ENCODE measurements around the gene RPL3.

RPL3 gene

DNA sequence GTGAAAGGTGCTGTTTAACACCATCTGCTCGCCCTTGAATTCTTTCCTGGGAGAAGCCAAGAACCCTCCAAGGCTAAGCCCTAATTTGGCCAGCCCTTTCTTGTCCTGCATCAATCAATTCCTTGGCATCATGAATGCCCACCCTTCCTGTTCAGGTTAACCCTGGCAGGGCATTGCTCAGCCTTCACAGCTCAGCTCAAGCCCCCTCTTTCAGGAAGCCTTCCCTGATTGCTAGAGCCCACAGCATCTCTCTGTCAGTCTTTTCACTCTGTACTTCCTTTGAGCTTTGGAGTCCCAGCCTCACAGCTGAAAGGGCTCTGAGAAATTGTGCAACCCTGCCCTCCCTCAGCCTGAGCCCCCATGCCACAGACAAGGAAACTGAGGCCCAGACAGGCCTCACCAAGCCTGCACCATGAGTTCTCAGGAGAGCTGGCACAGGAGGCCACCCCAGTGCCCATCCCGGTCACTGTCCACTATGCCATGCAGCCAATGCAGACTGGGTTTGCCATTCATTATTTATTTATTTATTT lies 16.9 kb downstream of the RPL3 start:
- Histone ChIP-seq H3K36me3 (ENCODE audit: insufficient read depth, low read depth, low read length) (peaks cover 14% of the 10 kb centered on the region; the same call in 1 of the 2 replicates), H3K27ac (ENCODE audit: low read length) (no peak overlapping the region), H3K27me3 (ENCODE audit: insufficient read depth, low read length) (no peaks in the 10 kb centered on the region), H3K4me3 (ENCODE audit: low read length) (no peak overlapping the region), H3K9me3 (ENCODE audit: insufficient read depth, low read depth, low read length) (no peaks in the 10 kb centered on the region), H3K9ac (ENCODE audit: low read depth, low read length) (no peak overlapping the region), H3K4me1 (ENCODE audit: insufficient read depth, low read length) (peaks cover 10% of the 10 kb centered on the region; the same call in 1 of the 2 replicates)

DNA sequence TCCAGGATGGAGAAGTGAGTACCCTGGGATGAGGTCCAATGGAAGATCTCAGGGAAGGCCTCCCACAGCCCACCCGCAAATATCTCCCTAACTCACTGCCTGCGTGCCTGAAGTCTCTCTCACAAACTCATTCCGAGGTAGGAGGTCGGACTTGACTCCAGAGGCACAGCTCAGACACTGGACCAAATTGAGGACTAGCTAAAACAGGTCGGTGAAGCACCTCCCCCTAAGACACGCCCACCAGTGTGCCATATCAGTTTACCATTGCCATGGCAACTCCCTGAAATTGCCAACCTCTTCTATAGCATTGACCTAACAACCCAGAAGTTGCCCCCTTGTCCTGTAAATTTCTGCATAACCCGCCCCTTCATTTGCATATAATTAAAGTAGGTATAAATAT lies 17.5 kb downstream of the RPL3 start:
- no peaks in the 10 kb centered on the region for H3K9me3 ChIP-seq (ENCODE audit: insufficient read depth, low read depth, low read length)

DNA sequence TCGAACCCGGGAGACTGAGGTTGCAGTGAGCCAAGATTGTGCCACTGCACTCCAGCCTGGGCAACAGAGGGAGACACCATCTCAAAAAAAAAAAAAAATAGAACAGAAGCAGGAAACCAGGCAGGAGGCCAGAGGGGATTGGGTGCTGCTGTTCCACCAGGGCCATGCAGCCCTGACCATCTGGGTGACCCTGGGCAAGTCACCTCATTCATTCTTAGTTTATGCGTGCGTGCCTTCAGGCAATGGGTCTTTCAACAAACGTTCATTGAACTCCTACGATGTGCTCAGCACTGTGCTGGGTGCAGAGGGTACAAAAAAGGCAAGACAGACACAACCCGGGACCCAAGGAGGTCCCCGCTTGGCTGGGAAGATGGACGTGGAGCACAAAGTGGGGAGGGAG lies 18.3 kb downstream of the RPL3 start:
- Histone ChIP-seq H3K4me1 (ENCODE audit: insufficient read depth, low read length) (peaks cover 10% of the 10 kb centered on the region; the same call in 1 of the 2 replicates), H3K4me3 (ENCODE audit: low read length) (no peak overlapping the region), H3K9me3 (ENCODE audit: insufficient read depth, low read depth, low read length) (no peaks in the 10 kb centered on the region), H3K27ac (ENCODE audit: low read length) (no peak overlapping the region), H3K9ac (ENCODE audit: low read depth, low read length) (no peak overlapping the region), H3K27me3 (ENCODE audit: insufficient read depth, low read length) (no peaks in the 10 kb centered on the region), H3K36me3 (ENCODE audit: insufficient read depth, low read depth, low read length) (peaks cover 1% of the 10 kb centered on the region; the same call in 1 of the 2 replicates)

More for the DNA sequence above, 17.5 kb downstream of the RPL3 start:
- no peaks in the 10 kb centered on the region for H3K27me3 ChIP-seq (ENCODE audit: insufficient read depth, low read length)
- peaks cover 9% of the 10 kb centered on the region; the same call in 1 of the 2 replicates for H3K36me3 ChIP-seq (ENCODE audit: insufficient read depth, low read depth, low read length)
- no peak overlapping the region for H3K27ac ChIP-seq (ENCODE audit: low read length)
- peaks cover 10% of the 10 kb centered on the region; the same call in 1 of the 2 replicates for H3K4me1 ChIP-seq (ENCODE audit: insufficient read depth, low read length)
- no peak overlapping the region for H3K9ac ChIP-seq (ENCODE audit: low read depth, low read length)
- no peak overlapping the region for H3K4me3 ChIP-seq (ENCODE audit: low read length)

DNA sequence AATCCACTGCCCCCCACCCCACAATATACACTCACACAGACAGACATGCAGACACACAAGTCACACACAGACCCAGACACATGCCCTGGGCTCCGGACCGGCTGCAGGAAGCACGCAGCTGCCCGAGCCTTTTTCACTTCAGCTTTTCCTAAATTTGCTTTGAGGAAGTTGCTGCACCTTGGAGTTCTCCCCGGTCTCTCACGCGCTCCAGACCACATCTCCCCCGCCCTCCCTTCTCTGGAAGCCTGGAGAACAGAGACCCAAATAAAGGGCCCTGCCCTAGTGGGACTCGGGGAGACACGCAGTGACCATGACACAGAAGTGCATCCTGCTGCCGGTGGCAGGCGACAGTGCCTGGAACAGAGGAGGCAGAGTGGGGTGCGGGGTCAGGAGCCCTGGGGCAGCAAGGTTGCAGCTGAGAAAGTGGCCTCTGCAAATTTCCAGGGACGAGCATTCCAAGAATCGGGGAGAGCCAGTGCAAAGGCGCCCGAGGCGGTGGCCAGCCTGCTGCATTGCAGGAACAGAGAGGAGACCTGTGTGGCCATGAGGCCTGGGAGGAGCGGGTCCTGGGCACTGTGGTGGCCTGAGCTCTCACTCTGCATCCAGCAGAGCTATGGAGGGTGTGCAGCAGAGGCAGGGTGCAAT lies 19.1 kb downstream of the RPL3 start:
- Histone ChIP-seq H3K9me3 (ENCODE audit: insufficient read depth, low read depth, low read length) (no peaks in the 10 kb centered on the region), H3K4me3 (ENCODE audit: low read length) (no peak overlapping the region), H3K4me1 (ENCODE audit: insufficient read depth, low read length) (peaks cover 10% of the 10 kb centered on the region; the same call in 1 of the 2 replicates), H3K36me3 (ENCODE audit: insufficient read depth, low read depth, low read length) (no peaks in the 10 kb centered on the region), H3K27me3 (ENCODE audit: insufficient read depth, low read length) (no peaks in the 10 kb centered on the region), H3K9ac (ENCODE audit: low read depth, low read length) (0 out of 2 replicates have a peak overlapping the region, but pooled peaks have one; percentile 39), H3K27ac (ENCODE audit: low read length) (no peak overlapping the region)

DNA sequence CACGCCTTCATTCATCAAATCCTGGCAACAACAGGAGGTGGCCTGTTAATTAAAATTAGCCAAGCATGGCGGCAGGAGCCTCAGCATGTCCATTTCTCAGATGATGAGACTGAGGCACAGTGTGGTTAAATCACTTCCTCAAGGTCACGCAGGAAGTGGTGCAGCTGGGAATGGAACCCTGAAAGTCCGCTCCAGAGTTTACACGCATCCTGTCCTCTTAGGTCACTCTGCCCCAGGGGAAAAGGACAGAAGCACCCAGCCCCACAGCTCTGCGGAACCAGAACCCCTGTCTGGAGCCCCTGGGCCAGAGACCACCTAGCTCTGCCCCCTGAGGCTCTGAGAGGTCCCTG lies 19.6 kb downstream of the RPL3 start:
- H3K4me1 ChIP-seq (ENCODE audit: insufficient read depth, low read length), result peaks cover 10% of the 10 kb centered on the region; the same call in 1 of the 2 replicates
- 0 out of 2 replicates have a peak overlapping the region, but pooled peaks have one; percentile 39 for H3K9ac ChIP-seq (ENCODE audit: low read depth, low read length)
- no peak overlapping the region for H3K4me3 ChIP-seq (ENCODE audit: low read length)
- H3K27me3 ChIP-seq (ENCODE audit: insufficient read depth, low read length), result no peaks in the 10 kb centered on the region
- no peaks in the 10 kb centered on the region for H3K36me3 ChIP-seq (ENCODE audit: insufficient read depth, low read depth, low read length)
- H3K27ac ChIP-seq (ENCODE audit: low read length), result no peak overlapping the region
- no peaks in the 10 kb centered on the region for H3K9me3 ChIP-seq (ENCODE audit: insufficient read depth, low read depth, low read length)

DNA sequence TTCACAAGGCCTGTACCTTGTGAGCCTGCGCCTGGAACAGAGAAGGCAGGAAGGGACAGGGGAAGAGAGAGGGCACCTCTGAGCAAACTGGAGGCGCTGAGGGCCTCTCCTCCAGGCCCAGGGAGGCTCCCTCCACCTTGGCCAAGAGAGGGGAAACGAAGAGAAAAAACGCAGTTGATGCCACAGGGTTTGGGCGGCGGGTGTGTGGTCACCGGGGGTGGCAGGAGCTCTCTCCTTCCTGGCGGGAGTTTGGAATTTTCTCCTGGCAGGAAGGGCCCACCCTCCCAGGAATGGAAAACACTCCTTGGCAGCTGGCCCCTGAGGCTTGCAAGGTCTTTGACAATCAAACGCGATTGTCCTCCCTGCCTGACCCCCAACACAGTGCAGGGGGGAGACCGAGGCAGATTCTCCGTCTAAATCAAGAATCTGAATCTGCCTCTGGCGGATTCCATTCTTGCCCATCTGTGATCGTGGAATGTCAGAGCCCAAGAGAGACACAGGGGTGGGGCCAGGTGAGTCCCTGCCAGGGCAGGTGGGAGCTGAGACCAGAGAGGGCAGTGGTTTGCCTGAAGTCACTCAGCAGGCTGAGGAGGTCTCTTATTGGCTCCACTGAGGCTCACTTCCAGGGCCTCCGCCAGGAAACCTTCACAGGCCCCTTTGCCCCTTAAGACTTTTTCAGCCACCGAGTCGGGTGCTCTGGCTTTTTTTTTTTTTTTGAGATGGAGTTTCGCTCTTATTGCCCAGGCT lies 21.0 kb downstream of the RPL3 start:
- Histone ChIP-seq H3K36me3 (ENCODE audit: insufficient read depth, low read depth, low read length) (no peaks in the 10 kb centered on the region), H3K4me3 (ENCODE audit: low read length) (no peak overlapping the region), H3K9ac (ENCODE audit: low read depth, low read length) (no peak overlapping the region), H3K9me3 (ENCODE audit: insufficient read depth, low read depth, low read length) (no peaks in the 10 kb centered on the region), H3K27ac (ENCODE audit: low read length) (peak overlapping the region; percentile 8), H3K27me3 (ENCODE audit: insufficient read depth, low read length) (no peaks in the 10 kb centered on the region), H3K4me1 (ENCODE audit: insufficient read depth, low read length) (peaks cover 10% of the 10 kb centered on the region)

DNA sequence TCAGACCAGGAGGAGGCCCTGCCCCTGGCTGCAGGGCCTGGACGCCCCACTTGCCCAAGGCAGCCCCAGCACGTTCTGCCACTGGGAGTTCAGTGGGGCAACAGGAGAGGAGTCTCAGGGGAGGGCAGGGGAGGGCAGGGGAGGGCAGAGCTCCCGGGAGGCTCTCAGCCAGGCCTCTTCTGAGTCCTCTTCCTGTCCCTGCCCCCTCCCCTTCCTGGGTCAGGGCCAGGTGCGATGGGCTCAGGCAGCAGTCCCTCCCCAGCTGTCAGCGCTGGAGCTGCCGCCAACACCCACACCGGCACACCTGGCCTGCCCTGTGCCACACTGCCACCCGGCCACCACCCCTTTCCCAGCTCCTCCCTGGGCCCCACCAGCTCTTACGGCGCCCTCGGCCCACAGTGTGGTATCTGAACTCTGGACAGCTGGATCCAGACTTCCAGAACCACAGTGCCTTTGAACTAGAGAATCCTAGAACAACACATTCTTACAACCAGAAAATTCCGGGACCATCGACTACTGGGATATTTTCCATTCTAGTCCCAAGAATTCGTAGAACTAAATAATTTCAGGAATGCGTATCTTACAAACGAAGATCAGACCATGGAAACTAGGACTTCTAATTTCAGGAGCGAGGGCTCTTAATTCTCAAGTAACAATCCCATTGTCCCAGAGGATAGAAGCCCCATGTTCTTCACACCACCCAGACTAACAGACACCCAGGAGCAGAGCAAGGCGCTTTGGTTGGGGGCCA lies 21.8 kb downstream of the RPL3 start:
- no peaks in the 10 kb centered on the region for H3K36me3 ChIP-seq (ENCODE audit: insufficient read depth, low read depth, low read length)
- peak overlapping the region; percentile 8 for H3K27ac ChIP-seq (ENCODE audit: low read length)
- no peak overlapping the region for H3K9ac ChIP-seq (ENCODE audit: low read depth, low read length)
- H3K4me1 ChIP-seq (ENCODE audit: insufficient read depth, low read length), result peaks cover 12% of the 10 kb centered on the region
- H3K4me3 ChIP-seq (ENCODE audit: low read length), result no peak overlapping the region
- H3K27me3 ChIP-seq (ENCODE audit: insufficient read depth, low read length), result no peaks in the 10 kb centered on the region
- H3K9me3 ChIP-seq (ENCODE audit: insufficient read depth, low read depth, low read length), result no peaks in the 10 kb centered on the region

DNA sequence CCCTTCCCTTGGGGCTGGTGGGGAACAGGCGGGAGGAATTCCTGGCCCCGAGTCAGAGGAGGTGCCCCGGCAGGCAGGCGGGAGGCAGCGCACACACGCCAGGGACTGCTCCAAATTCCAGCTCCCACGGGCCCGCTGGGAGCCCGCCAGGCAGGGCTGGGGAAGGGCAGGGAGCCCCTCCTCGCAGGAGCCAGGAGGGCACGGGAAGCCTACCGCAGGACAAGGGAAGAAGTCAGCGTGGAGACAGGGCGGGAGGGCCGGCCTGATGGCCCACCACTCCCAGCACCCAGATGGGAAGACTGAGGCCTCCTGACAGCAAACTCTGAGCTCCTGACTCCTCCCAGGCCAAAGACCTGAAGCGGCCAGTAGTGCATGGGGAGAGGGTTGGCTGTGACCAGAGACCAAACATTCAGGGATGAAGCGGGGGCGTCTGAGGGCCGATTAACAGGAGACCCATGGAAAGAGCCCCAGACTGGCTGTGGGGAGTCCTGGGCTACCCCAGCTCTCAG lies 22.4 kb downstream of the RPL3 start:
- H3K4me1 ChIP-seq (ENCODE audit: insufficient read depth, low read length), result peaks cover 12% of the 10 kb centered on the region
- H3K9me3 ChIP-seq (ENCODE audit: insufficient read depth, low read depth, low read length), result no peaks in the 10 kb centered on the region
- H3K36me3 ChIP-seq (ENCODE audit: insufficient read depth, low read depth, low read length), result no peaks in the 10 kb centered on the region
- no peak overlapping the region for H3K27ac ChIP-seq (ENCODE audit: low read length)
- no peaks in the 10 kb centered on the region for H3K27me3 ChIP-seq (ENCODE audit: insufficient read depth, low read length)
- no peak overlapping the region for H3K9ac ChIP-seq (ENCODE audit: low read depth, low read length)
- no peak overlapping the region for H3K4me3 ChIP-seq (ENCODE audit: low read length)

DNA sequence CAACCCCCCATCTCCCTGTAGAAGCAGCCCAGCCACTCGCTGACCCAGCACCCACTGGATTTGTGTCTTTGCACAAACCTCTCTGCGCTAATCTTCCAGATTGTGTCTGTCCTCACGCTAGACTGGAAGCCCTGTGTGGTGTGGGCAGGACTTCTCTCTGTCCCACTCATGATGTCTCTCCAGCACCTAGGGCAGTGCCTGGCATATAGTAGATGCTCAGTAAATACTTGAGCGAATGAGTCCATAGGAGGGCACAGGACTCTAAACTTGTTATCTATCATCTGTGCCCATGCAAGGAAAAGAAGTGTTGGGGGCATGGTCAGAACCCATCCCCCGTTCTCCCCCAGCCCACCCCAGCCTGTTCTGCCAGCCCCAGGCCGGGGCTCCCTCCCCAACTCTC lies 22.9 kb downstream of the RPL3 start:
- Histone ChIP-seq H3K36me3 (ENCODE audit: insufficient read depth, low read depth, low read length) (no peaks in the 10 kb centered on the region), H3K4me3 (ENCODE audit: low read length) (no peak overlapping the region), H3K9ac (ENCODE audit: low read depth, low read length) (no peak overlapping the region), H3K9me3 (ENCODE audit: insufficient read depth, low read depth, low read length) (no peaks in the 10 kb centered on the region), H3K4me1 (ENCODE audit: insufficient read depth, low read length) (peaks cover 12% of the 10 kb centered on the region), H3K27ac (ENCODE audit: low read length) (no peak overlapping the region), H3K27me3 (ENCODE audit: insufficient read depth, low read length) (no peaks in the 10 kb centered on the region)

DNA sequence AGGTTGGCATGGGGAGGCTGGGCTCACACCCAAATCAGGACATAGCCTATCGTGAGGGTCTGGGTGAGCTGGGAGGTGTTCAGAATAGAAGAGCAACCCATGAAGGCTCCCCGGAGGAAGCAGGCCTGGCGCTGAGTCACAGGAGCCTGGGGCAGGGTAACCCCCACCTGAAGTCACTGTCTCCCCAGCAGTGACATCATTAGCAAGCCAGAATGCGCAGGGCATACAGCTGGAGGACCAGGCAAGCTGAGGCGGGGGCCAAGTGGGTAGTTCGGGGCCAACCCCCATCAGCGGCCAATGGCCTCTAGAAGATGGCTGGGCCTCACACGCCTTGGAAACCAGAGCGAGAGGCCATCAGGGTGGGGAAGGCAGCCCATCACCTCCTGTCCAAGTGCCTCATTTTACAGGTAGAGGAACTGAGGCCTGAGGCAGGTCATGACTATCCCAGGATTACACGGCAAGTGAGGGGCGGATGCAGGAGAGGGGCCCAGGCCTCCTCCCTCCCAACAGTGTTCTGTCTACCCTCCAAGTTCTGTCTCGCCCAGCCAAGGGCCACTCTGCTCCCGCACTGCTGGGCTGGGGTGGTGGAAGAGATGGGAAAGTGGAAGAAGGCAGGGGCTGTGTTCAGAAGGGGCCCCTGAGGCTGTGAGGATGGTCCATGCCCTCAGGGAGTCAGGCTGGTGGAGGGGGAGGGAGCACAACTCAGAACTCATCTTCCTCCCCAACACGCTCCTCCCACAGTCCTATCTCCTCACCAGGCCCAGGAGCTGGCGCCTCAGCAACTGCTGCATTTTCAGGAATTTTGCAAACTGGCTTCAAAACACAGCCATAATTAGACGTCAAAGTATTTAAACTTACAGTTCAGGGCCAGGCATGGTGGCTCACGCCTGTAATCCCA lies 24.6 kb downstream of the RPL3 start:
- no peaks in the 10 kb centered on the region for H3K9me3 ChIP-seq (ENCODE audit: insufficient read depth, low read depth, low read length)
- H3K9ac ChIP-seq (ENCODE audit: low read depth, low read length), result no peak overlapping the region
- H3K4me1 ChIP-seq (ENCODE audit: insufficient read depth, low read length), result peaks cover 9% of the 10 kb centered on the region
- no peaks in the 10 kb centered on the region for H3K36me3 ChIP-seq (ENCODE audit: insufficient read depth, low read depth, low read length)
- H3K4me3 ChIP-seq (ENCODE audit: low read length), result no peak overlapping the region
- H3K27me3 ChIP-seq (ENCODE audit: insufficient read depth, low read length), result no peaks in the 10 kb centered on the region
- no peak overlapping the region for H3K27ac ChIP-seq (ENCODE audit: low read length)

All from iPS-20b (cell line).